ENCODE results near the gene LTK. TPM values are rescaled to one million over a fixed set of nuclear protein-coding genes. Genes with fewer than 3 reads are reported as not detected.

The LTK gene
- total RNA-seq, 1 experiment from 2014 or later, result 0.07 TPM

DNA sequence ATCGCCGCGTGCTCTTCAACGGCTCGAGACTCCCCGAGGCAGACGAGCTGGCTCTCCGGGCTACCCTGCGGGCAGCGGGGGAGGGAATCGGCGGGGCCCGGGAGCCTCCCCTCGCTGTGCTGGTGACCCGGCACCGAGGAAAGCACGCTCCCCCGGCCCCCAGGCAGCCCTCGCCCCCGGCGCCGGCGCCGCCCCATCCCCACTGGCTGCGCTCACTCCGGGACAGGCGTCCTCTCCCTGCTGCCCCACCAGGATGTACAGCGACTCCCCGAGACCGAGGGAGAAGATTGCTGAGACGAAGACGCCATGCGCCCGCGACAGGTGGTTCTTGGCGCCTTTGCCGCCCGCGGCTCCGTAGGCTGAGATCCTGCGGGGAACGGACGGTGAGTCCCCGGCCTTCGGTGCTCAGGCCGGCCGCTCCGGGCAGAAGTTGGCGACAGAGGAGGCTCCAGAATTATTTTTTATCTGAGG, 1.7 kb downstream of the LTK start:
- Histone ChIP-seq H3K27me3 (ENCODE audit: control insufficient read depth, insufficient read depth, low read length) (peaks cover 60% of the 10 kb centered on the region), H3K4me3 (ENCODE audit: insufficient read depth, low read depth, low read length) (peak overlapping the region; percentile 23; the same call in 1 of the 2 replicates), H3K36me3 (replicated peaks; ENCODE audit: control insufficient read depth, insufficient read depth, low read length) (no peaks in the 10 kb centered on the region; the same call in 1 of the 2 replicates)
- DNase-seq, result peak; percentile 86

DNA sequence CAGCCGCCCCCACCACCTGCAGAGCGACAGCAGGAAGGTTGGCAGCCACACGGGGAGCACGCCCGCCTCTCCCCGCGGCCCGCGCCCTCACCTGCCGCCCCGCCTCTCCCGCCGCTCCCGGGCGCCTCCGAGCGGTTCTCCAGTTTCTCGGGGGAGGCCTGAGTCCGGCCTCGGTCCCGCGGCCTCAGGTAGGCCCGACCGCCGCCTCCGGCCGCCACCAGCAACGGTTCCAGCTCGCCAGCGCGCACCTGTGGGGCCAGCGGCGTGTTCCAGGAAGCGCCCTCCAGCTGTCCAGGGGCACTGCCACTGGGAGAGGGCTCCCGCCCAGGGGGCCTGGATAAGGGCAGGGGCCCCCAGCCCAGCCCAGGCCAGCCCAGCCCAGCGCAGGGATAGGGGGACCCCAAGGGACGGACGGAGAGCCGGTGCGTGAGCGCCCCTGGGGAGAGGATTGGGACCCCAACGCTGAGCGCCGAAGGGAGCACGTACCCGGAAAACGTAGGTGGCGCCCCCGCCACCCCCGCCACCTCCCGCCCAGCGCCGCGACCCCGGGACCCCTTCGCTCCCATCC, 2.2 kb downstream of the LTK start:
- DNase-seq, result peak; percentile 91
- H3K4me3 ChIP-seq (ENCODE audit: insufficient read depth, low read depth, low read length), result peak overlapping the region; percentile 23
- H3K36me3 ChIP-seq (replicated peaks; ENCODE audit: control insufficient read depth, insufficient read depth, low read length), result no peaks in the 10 kb centered on the region
- peaks cover 60% of the 10 kb centered on the region for H3K27me3 ChIP-seq (ENCODE audit: control insufficient read depth, insufficient read depth, low read length)

DNA sequence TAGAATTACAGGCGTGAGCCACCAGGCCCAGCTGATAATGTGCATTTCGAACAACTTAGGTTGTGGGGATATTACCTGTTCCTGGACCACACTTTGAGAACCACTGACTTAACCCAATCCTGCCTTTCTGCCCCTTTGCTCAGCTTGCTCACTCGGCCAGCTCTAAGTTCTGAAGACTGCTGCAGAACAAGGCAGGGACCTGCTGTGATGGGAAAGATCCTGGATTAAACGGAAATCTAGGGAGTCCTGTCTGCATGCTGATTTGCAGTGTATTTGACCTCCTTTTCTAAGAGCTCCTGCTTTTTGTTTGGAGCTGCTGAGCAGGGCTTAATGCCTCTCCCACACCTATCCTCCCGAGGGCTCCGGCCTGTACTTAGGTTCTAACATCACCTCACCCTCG, 2.9 kb downstream of the LTK start:
- peaks cover 64% of the 10 kb centered on the region for H3K27me3 ChIP-seq (ENCODE audit: control insufficient read depth, insufficient read depth, low read length)

DNA sequence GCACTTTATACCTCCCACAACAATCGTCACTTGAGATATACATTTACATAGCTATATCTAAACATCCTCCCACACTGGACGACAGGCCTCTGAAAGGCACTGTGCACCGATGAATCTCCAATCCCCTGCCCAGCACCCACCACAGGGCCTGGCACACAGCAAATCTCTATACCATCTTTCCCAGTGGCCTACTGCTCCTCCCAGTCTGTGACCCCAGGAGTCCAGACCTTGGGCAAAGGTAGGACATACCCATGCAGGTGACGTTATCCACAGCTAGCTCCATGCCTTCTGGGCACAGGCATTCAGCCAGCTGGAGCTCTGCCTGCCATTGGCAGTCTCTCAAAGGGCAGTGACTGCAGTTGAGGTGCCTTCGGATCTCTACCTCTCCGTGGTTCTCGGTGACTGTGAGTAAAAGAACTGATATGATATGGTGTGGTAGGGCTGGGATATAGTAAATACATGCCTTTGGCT, 5.8 kb downstream of the LTK start:
- no peak for DNase-seq
- peaks cover 80% of the 10 kb centered on the region for H3K27me3 ChIP-seq (ENCODE audit: control insufficient read depth, insufficient read depth, low read length)
- no peaks in the 10 kb centered on the region for H3K36me3 ChIP-seq (replicated peaks; ENCODE audit: control insufficient read depth, insufficient read depth, low read length)
- H3K4me3 ChIP-seq (ENCODE audit: insufficient read depth, low read depth, low read length), result no peak overlapping the region

More for the DNA sequence above, 2.9 kb downstream of the LTK start:
- Histone ChIP-seq H3K36me3 (replicated peaks; ENCODE audit: control insufficient read depth, insufficient read depth, low read length) (no peaks in the 10 kb centered on the region), H3K4me3 (ENCODE audit: insufficient read depth, low read depth, low read length) (no peak overlapping the region)
- no peak for DNase-seq

DNA sequence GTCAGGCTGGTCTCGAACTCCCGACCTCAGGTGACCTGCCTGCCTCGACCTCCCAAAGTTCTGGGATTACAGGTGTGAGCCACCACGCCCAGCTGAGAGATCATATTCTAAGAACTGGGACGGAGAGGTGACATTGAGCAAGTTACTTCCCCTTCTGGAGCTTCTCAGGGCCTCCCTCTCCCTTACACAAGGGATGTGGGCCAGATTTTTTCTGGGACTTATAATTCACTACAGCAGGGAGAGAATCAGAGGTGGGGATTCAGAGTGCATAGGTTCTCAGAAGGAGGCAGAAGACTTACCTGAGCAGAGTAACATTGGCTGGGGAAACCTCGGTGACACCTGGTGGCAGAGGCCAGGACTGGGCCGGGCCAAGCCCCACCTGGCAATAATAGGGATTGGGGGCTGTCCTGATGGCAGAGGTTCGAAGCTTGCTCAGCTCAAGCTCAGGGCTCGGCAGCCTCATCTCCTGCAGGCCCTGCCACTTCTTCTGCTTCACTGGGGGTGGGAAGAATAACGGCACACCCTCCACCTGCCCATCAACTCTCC, 6.8 kb downstream of the LTK start:
- no peaks in the 10 kb centered on the region for H3K36me3 ChIP-seq (replicated peaks; ENCODE audit: control insufficient read depth, insufficient read depth, low read length)
- peak; percentile 77 for DNase-seq
- no peak overlapping the region for H3K4me3 ChIP-seq (ENCODE audit: insufficient read depth, low read depth, low read length)
- H3K27me3 ChIP-seq (ENCODE audit: control insufficient read depth, insufficient read depth, low read length), result peaks cover 80% of the 10 kb centered on the region

DNA sequence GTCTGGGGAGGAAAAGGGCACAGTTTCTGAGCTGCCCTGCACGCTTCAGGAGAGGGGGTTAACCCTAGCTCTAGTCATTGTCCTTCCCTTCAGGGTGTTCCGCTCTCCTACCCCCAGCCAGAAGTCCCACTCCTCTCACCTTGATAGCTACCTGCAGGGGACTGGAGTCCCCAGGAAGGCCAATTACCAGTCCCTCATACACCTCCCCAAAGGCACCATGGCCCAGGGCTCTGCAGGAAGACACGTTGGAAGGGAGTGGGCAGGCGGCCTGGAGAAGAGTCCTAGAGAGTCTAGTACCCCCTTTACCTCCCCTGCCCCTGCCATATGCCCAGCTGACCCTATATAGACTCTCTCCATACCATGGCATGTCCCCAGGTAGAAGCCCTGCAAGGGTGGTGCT, 7.9 kb downstream of the LTK start:
- peaks cover 81% of the 10 kb centered on the region for H3K27me3 ChIP-seq (ENCODE audit: control insufficient read depth, insufficient read depth, low read length)
- no peaks in the 10 kb centered on the region for H3K36me3 ChIP-seq (replicated peaks; ENCODE audit: control insufficient read depth, insufficient read depth, low read length)
- DNase-seq, result no peak
- no peak overlapping the region for H3K4me3 ChIP-seq (ENCODE audit: insufficient read depth, low read depth, low read length)

DNA sequence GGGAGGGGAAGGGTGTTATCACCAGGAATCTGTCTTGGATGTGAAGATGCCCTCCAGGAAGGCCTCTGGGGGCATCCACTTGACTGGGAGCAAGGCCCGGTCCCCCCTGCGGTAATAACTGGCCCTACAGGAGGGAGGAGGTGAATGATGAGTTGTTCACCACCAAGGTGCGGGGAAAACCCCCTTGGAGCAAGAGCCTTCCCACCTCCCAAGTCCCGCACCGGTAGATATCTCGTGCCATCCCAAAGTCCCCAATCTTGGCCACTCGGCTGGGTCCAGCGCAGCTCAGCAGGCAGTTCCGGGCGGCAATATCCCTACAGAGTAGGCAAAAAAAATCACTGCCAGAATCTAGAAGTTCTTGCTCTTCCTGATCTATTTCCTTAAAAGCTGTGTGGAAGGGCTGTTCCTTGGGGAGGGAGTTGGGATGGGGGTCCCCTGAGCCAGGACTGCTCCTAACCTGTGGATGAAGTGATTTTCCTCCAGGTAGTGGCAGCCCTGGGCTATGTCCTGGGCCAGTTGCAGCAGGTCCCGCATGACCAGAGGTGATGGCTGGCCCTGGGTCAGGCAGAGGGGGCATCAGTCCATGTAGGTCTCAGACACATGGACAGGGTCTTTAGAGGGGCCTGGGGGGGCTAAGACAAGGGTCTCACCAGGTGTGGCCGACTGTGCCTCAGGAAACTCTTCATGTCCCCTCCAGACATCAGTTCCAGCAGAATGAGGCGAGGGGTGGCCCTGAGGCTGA, 8.7 kb downstream of the LTK start:
- H3K27me3 ChIP-seq (ENCODE audit: control insufficient read depth, insufficient read depth, low read length), result peaks cover 82% of the 10 kb centered on the region
- H3K4me3 ChIP-seq (ENCODE audit: insufficient read depth, low read depth, low read length), result no peak overlapping the region
- no peak for DNase-seq
- H3K36me3 ChIP-seq (replicated peaks; ENCODE audit: control insufficient read depth, insufficient read depth, low read length), result no peaks in the 10 kb centered on the region

DNA sequence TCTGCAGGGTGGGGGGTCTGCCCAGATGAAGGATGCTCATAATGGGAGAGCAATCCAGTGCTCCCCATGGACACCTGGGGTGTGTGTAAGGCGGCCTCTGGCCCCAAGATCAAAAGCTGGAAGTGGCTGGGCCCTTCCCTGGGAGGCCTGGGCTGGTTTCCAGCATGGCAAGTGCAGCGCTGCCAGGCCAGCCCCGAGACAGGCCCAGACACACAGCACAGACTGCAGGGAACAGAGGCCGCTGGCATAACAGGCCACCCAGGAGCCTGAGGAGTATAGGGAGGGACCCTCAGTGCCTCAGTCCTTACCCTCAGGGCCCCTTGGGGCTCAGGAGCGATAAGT, 10.0 kb downstream of the LTK start:
- no peak for DNase-seq
- Histone ChIP-seq H3K36me3 (replicated peaks; ENCODE audit: control insufficient read depth, insufficient read depth, low read length) (no peaks in the 10 kb centered on the region), H3K27me3 (ENCODE audit: control insufficient read depth, insufficient read depth, low read length) (peaks cover 86% of the 10 kb centered on the region), H3K4me3 (ENCODE audit: insufficient read depth, low read depth, low read length) (no peak overlapping the region)

DNA sequence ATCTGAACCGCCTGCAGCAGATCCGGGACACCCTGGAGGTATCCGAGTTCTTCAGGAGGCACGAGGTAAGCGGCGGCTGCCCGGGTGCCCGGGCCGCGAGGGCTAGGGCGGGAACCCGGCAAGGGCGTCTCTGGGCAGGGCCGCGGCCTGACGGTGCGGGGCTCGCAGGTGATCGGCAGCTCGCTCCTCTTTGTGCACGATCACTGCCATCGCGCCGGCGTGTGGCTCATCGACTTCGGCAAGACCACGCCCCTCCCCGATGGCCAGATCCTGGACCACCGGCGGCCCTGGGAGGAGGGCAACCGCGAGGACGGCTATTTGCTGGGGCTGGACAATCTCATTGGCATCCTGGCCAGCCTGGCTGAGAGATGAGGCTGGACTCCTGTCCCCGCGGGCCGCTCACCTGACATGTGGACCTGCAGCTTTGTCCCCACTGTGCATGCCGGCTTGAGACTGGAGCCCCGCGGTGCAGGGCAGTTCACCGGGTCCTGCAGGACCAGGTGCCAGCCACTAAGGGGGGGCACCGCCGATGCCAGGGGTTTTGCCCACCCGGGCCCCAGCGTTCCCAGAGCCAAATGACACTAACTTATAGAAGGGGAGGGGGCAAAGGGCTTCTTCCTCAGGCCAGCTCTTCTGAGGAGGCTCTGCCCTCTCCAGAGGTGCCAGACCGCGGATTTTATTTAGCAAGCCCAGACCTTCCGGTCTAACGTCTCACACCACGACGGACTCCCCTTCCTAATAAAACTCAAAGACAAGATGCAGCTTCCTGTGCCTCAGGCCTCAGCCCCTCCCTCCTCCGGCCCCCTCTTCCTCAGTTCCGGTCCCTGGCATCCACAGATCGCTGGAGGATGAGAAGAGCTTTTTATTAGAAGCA, 10.6 kb downstream of the LTK start:
- no peak overlapping the region; the same call in 1 of the 2 replicates for H3K4me3 ChIP-seq (ENCODE audit: insufficient read depth, low read depth, low read length)
- no peaks in the 10 kb centered on the region for H3K36me3 ChIP-seq (replicated peaks; ENCODE audit: control insufficient read depth, insufficient read depth, low read length)
- H3K27me3 ChIP-seq (ENCODE audit: control insufficient read depth, insufficient read depth, low read length), result peaks cover 88% of the 10 kb centered on the region
- peak; percentile 90 for DNase-seq

DNA sequence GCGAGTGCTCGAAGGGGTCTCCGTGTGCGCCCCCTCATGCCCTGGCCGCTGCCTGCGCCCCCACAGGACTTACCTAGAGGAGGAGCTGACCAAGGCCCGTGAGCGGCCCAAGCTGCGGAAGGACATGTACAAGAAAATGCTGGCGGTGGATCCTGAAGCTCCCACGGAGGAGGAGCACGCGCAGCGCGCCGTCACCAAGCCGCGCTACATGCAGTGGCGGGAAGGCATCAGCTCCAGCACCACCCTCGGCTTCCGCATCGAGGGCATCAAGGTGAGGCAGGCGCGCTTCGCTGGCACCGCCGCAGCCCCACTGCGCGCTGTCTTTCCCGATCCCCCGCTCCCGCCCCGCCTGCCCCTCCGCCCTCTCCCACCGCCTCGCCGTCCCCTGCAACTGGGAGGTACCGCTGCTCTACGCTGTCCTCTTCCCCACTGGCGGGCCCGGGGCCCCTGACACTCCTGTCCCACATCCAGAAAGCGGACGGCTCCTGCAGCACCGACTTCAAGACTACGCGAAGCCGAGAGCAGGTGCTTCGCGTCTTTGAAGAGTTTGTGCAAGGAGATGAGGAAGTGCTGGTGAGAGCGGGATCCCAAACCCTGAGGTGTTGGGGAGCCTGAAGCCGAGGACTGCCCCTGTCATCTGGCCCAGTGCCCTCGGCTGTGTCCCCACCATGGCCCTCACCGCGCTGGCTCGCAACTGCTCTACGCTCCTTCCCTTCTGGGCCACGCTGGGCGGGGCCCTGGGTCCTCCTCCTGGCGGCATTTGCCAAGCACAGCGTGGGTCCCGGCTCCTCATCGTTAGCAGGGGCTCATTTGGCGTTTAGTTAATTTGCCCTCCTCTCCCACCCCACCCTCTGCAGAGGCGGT, 11.5 kb downstream of the LTK start:
- H3K27me3 ChIP-seq (ENCODE audit: control insufficient read depth, insufficient read depth, low read length), result peaks cover 90% of the 10 kb centered on the region
- H3K4me3 ChIP-seq (ENCODE audit: insufficient read depth, low read depth, low read length), result peak overlapping the region; percentile 17
- H3K36me3 ChIP-seq (replicated peaks; ENCODE audit: control insufficient read depth, insufficient read depth, low read length), result no peaks in the 10 kb centered on the region
- DNase-seq, result peak; percentile 86

DNA sequence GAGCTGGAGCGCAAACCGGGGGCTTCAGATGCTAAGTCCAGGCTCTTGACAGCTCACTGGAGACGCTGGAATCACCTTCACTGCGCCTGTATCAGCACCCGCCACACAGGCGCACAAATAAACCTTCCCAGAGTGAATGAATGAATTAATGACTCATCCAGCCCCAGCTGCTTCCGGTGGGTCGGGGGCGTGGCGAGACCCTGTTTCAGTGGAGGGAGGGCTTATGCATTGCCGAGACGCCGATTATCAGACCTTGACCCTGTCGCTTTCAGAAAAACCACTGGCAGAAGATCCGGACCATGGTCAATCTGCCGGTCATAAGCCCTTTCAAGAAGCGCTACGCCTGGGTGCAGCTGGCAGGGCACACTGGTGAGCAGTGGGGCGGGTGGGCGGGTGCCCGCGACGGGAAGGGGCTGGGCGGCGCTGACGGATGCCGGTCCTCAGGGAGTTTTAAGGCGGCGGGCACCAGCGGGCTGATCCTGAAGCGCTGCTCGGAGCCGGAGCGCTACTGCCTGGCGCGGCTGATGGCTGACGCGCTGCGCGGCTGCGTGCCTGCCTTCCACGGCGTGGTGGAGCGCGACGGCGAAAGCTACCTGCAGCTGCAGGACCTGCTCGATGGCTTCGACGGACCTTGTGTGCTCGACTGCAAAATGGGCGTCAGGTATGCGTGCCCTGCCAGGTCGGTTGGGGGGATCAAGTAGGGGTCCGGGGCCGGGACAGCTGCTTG, 12.3 kb downstream of the LTK start:
- peak; percentile 86 for DNase-seq

DNA sequence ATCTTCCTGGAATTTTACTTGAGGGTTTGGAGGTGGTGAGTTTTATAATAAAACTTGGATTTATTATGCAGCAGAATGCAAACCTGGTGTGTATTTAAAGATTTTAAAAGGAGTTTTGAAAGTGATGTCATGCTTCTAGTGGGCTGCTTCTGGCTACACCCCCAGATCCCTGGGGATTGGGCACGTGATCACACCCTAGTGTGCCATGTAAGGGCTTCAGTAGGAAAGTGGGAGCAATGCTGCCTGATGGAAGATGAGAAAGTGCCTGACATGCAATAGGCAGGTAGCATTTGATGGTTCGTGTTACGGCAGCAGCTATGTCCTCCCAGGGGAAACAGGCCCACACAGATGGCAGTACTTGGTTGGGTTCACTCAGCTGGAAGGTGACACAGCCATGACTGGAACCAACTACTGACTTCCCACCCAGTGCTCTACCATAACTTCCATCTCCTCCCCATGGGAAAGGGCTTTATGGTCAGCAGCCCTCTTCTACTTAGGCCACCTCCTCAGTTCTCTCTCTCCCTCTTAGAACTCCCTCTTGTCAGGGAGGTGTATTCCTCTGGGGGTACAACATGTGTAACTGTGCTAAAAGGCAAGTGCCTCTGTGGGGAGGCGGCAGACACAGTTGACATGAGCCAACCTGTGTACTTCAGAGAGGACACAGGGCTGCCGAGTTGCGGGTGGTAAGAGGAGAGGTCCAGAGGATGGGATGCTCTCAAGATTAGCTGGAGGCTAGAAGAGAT, 14.3 kb downstream of the LTK start:
- peaks cover 99% of the 10 kb centered on the region for H3K27me3 ChIP-seq (ENCODE audit: control insufficient read depth, insufficient read depth, low read length)
- no peak overlapping the region for H3K4me3 ChIP-seq (ENCODE audit: insufficient read depth, low read depth, low read length)
- no peaks in the 10 kb centered on the region for H3K36me3 ChIP-seq (replicated peaks; ENCODE audit: control insufficient read depth, insufficient read depth, low read length)
- no peak for DNase-seq

More for the DNA sequence above, 12.3 kb downstream of the LTK start:
- no peaks in the 10 kb centered on the region for H3K36me3 ChIP-seq (replicated peaks; ENCODE audit: control insufficient read depth, insufficient read depth, low read length)
- peak overlapping the region; percentile 17; the same call in 1 of the 2 replicates for H3K4me3 ChIP-seq (ENCODE audit: insufficient read depth, low read depth, low read length)
- H3K27me3 ChIP-seq (ENCODE audit: control insufficient read depth, insufficient read depth, low read length), result peaks cover 97% of the 10 kb centered on the region

DNA sequence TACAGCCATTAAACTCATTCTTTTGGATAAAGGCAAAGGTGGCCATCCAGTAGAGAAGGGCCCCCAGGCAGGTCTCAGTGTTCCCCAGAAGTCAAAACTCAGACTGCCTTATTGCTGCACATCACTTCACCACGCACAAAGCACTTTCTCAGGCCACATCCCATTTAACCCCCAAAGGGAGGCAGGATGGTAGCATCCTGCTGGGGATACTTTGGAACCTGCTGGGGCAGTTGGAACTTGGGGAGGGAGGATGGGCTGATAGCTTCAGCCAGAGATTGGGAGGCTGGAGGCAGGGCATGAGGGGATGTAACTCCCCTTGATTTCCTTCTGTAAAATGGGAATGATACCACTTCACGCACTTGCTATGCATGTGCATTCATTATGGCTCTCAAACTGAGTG, 15.0 kb downstream of the LTK start:
- Histone ChIP-seq H3K4me3 (ENCODE audit: insufficient read depth, low read depth, low read length) (no peak overlapping the region), H3K36me3 (replicated peaks; ENCODE audit: control insufficient read depth, insufficient read depth, low read length) (no peaks in the 10 kb centered on the region), H3K27me3 (ENCODE audit: control insufficient read depth, insufficient read depth, low read length) (peaks cover 99% of the 10 kb centered on the region)
- DNase-seq, result no peak
